Tibial nerve (tissue), 4 donors: ENCODE measurements around the gene VEGFA. TPM values are rescaled to one million over a fixed set of nuclear protein-coding genes. Genes with fewer than 3 reads are reported as not detected.

Source experiments
- DNase-seq, 2 donors: peaks; one replicate each; pipeline ENCODE4 v3.0.0-alpha.2; 2019; ENCODE audit warnings: low spot score in 2 of 2
- H3K27ac ChIP-seq, 4 donors: fragments of 200-600 bp; sonication (generic) in 3 of 4; one replicate each; pipeline ENCODE4 v1.5.1; 2017 to 2019; ENCODE audit warnings: mild to moderate bottlenecking in 1 of 4
- H3K27me3 ChIP-seq, 2 donors: fragments of 200-600 bp; sonication (generic) in 1 of 2; one replicate each; pipeline versions ENCODE4 v1.5.1 to v1.6.0; 2017 to 2019
- H3K36me3 ChIP-seq, 3 donors: fragments of 200-600 bp; sonication (generic); one replicate each; pipeline ENCODE4 v1.5.1; 2018 to 2019
- H3K4me1 ChIP-seq, 4 donors: fragments of 200-600 bp; sonication (generic) in 3 of 4; one replicate each; pipeline ENCODE4 v1.5.1; 2017 to 2019
- H3K4me3 ChIP-seq, 4 donors: fragments of 200-600 bp; sonication (generic) in 3 of 4; one replicate each; pipeline ENCODE4 v1.5.1; 2017 to 2019; ENCODE audit warnings: mild to moderate bottlenecking in 1 of 4, moderate library complexity in 1 of 4
- H3K9me3 ChIP-seq, 4 donors: fragments of 200-600 bp; sonication (generic) in 3 of 4; one replicate each; pipeline ENCODE4 v1.5.1; 2017 to 2019
- EP300 ChIP-seq, 2 donors: sonication (generic); formaldehyde crosslinking; IDR thresholded peaks; one replicate each; pipeline ENCODE4 v1.6.1; 2017; ENCODE audit warnings: antibody characterized with exemption in 2 of 2, mild to moderate bottlenecking in 1 of 2
- POLR2A ChIP-seq, 2 donors: fragments of 450-650 bp; IDR thresholded peaks; one replicate each; pipeline ENCODE4 v1.6.1; 2017; ENCODE audit warnings: antibody characterized with exemption in 2 of 2, mild to moderate bottlenecking in 2 of 2, moderate library complexity in 2 of 2
- WGBS, 2 donors: methylation state at CpG; one replicate each; pipeline ENCODE4 v1.1.5; 2018; 5-methylcytosine and 5-hydroxymethylcytosine counted together
- total RNA-seq, 4 donors: library from RNA; depleted of rRNA; stranded (reverse); fragments of >200 nt; gene quantifications; one replicate each; pipeline ENCODE4 v1.1.0, GENCODE V29; 2016
- TF ChIP-seq, protein P1 (sequence below), 5 experiments: fragments of 200-600 bp in 3 of 5; fragments of 450-650 bp in 2 of 5; sonication (generic) in 3 of 5; IDR thresholded peaks; one replicate each; pipeline ENCODE4 v1.5.1; 2016 to 2019; ENCODE audit warnings: antibody characterized with exemption in 5 of 5, mild to moderate bottlenecking in 3 of 5, moderate library complexity in 2 of 5

Gene VEGFA
- total RNA-seq, 4 donors from 2014 or later, result 175 to 220 (median 177) TPM

DNA sequence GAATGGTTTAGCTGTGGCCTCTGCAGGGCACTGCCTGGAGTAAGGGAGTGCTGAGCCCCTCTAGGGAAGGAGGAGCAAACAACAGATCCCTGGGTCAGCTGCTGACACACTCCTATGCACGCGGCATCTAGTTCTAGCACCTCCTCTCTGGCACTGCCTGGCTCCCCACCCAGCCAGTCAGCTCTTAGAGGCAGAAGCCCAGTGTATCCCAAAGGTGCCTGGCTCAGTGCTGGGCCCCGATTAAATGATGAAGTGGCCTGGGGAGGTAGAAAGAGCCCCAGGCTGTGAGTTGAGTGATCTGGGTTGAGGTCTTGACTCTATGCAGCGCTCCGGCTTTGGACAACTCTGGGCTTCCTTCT, 7.6 kb upstream of the VEGFA start:
- WGBS, 2 donors, result 85 to 97% methylated on average over 5 of the region's 5 CpGs
- H3K27me3 ChIP-seq, result no peaks in the 10 kb centered on the region
- no peak overlapping the region for H3K27ac ChIP-seq
- H3K4me3 ChIP-seq, result no peak overlapping the region
- H3K36me3 ChIP-seq, result no peaks in the 10 kb centered on the region
- DNase-seq, result no peak
- TF ChIP-seq, protein P1, sequence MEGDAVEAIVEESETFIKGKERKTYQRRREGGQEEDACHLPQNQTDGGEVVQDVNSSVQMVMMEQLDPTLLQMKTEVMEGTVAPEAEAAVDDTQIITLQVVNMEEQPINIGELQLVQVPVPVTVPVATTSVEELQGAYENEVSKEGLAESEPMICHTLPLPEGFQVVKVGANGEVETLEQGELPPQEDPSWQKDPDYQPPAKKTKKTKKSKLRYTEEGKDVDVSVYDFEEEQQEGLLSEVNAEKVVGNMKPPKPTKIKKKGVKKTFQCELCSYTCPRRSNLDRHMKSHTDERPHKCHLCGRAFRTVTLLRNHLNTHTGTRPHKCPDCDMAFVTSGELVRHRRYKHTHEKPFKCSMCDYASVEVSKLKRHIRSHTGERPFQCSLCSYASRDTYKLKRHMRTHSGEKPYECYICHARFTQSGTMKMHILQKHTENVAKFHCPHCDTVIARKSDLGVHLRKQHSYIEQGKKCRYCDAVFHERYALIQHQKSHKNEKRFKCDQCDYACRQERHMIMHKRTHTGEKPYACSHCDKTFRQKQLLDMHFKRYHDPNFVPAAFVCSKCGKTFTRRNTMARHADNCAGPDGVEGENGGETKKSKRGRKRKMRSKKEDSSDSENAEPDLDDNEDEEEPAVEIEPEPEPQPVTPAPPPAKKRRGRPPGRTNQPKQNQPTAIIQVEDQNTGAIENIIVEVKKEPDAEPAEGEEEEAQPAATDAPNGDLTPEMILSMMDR (IDR thresholded peaks at IDR 0.05), result no peak
- no peak for TF ChIP-seq POLR2A (IDR thresholded peaks at IDR 0.05)
- no peak for TF ChIP-seq EP300 (IDR thresholded peaks at IDR 0.05)
- no peaks in the 10 kb centered on the region for H3K4me1 ChIP-seq
- H3K9me3 ChIP-seq, result no peaks in the 10 kb centered on the region

DNA sequence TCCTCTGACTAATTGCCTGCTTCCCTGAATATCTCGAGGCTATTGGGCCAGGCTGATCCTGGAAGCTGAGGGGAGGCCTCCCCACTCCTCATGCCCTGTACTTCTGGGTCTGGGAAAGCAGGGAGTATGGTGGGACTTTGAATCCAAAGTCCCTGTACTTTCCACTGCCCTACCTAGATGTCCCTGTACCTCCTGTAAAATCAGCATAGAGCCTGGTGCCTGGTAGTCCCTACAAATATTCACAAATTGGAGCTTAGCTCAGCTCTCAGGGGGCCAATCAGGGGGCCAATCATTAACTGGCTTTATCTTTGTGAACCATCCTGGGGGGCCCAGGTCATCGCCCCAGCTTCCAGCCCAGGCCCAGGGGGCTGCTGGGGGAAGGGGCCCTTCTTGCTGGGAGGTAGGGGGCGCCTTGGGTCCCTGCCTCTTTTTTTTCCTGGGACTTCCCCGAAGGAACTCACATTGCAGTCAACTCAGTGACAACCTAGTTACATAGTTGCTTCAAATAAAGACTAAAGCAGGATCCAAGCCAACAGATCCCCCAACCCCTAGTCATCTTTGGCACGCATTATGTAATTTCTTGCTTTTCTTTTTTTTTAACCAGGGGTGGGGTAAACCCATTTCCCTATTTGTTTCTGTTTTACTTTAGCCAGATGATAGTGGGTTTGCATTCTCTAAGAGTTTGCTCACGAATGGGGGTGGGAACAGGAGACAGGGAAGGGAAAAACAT, 6.9 kb upstream of the VEGFA start:
- Histone ChIP-seq H3K27ac (no peak overlapping the region), H3K36me3 (no peaks in the 10 kb centered on the region), H3K9me3 (no peaks in the 10 kb centered on the region), H3K4me3 (no peak overlapping the region), H3K4me1 (no peaks in the 10 kb centered on the region), H3K27me3 (no peaks in the 10 kb centered on the region)
- WGBS, 2 donors, result 46 to 53% methylated on average over 6 of the region's 6 CpGs
- TF ChIP-seq, protein P1 (IDR thresholded peaks at IDR 0.05), result no peak
- TF ChIP-seq EP300 (IDR thresholded peaks at IDR 0.05) (no peak), POLR2A (IDR thresholded peaks at IDR 0.05) (no peak)
- DNase-seq, result no peak

DNA sequence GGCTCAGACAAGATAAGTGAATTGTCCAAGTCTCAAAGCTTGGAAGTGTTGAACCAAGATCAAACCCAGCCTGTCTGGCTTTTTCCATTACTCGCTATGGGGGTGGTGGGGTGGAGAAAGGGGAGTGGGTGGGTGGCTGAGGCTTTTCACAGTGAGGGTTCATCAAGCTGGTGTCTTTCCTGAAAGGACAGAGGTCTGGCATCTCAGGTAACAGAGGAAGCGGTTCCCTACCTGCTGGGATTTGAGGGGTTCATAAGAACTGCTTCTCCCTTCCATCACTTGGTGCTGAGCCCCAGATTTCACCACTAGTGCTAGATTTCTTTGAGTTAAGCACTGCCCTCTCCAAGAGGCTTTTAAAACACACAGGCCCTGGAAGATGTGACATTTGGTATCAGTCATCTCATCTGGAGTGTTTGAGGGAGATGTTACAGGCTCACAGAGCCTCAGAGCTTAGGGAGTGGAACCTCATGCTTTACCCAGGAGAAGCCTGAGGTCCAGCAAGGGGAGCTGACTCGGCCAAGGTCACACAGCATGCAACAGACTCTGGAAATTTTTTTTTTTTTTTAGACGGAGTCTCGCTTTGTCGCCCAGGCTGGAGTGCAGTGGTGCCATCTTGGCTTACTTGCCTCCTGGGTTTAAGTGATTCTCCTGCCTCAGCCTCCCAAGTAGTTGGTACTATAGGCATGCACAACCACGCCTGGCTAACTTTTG, 6.0 kb upstream of the VEGFA start:
- TF ChIP-seq EP300 (IDR thresholded peaks at IDR 0.05) (no peak), POLR2A (IDR thresholded peaks at IDR 0.05) (no peak)
- TF ChIP-seq, protein P1 (IDR thresholded peaks at IDR 0.05), result no peak
- no peaks in the 10 kb centered on the region for H3K27me3 ChIP-seq
- H3K36me3 ChIP-seq, result no peaks in the 10 kb centered on the region
- WGBS, 2 donors, result 88 to 91% methylated on average over 7 of the region's 7 CpGs
- H3K27ac ChIP-seq, result no peak overlapping the region
- DNase-seq, result no peak
- H3K9me3 ChIP-seq, result no peaks in the 10 kb centered on the region
- peaks cover 0 to 6% (median 3%) of the 10 kb centered on the region in 4 donors for H3K4me1 ChIP-seq
- H3K4me3 ChIP-seq, result no peak overlapping the region

DNA sequence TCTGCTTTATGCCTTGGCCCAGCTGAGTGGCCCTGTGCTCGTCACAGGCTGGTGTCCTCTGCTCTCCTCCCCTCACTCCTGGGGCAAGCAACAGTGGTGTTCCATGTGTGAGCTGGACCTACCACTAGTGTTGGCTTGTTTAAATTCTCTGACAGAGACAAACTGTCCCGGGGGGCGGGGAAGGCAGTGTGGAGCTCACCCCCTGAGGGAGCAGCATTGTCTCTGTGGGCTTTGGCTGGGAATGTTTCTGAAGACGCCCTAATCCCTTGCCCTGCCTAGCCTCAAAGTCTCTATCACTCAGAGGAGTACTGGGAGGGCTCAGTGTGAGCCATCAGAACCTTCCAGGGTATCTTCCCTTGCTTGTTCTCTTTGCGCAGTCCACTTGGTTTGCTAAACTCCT, 5.2 kb upstream of the VEGFA start:
- DNase-seq, result no peak
- whole genome bisulfite sequencing, 2 donors, result 82 to 83% methylated on average over 5 of the region's 5 CpGs
- no peak overlapping the region for H3K27ac ChIP-seq
- no peaks in the 10 kb centered on the region for H3K36me3 ChIP-seq
- no peak overlapping the region for H3K4me3 ChIP-seq
- TF ChIP-seq EP300 (IDR thresholded peaks at IDR 0.05), result no peak
- TF ChIP-seq, protein P1 (IDR thresholded peaks at IDR 0.05), result no peak
- TF ChIP-seq POLR2A (IDR thresholded peaks at IDR 0.05), result no peak
- H3K9me3 ChIP-seq, result no peaks in the 10 kb centered on the region
- H3K4me1 ChIP-seq, result peaks cover 0 to 11% (median 5%) of the 10 kb centered on the region in 4 donors
- no peaks in the 10 kb centered on the region for H3K27me3 ChIP-seq

DNA sequence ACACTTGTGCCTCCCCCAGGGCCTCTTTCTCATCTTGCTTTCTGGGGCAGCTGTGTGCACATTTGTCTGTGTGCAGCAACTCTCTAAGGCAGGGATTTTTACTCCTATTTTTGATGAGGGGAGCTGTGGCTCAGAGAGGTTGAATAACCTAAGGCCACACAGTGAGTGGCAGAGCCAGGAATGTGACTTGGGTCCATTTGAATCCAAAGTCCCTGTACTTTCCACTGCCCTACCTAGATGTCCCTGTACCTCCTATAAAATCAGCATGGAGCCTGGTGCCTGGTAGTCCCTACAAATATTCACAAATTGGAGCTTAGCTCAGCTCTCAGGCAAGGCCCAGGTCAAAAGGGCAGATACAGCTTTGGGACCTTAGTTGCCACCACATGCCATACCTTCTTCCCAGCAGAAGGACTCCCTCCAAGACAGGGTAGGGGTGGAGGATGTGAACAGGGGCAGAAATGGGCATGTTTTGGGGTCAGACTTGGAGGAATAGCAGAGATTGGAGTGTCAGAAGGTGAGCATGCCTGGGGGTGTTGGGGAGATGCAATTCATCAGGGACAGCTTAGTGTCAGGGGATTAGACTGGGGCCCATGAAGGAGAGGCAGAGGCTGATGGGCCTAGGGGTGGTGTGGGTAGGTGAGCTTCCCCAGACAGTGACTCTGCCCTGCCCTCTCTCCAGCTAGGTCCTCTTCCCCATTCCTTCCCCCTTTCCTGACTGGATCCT, 4.1 kb upstream of the VEGFA start:
- H3K4me1 ChIP-seq, result peaks cover 0 to 11% (median 5%) of the 10 kb centered on the region in 4 donors
- no peak overlapping the region for H3K27ac ChIP-seq
- no peaks in the 10 kb centered on the region for H3K9me3 ChIP-seq
- DNase-seq, result no peak
- H3K27me3 ChIP-seq, result no peaks in the 10 kb centered on the region
- H3K36me3 ChIP-seq, result no peaks in the 10 kb centered on the region
- no peak overlapping the region for H3K4me3 ChIP-seq
- TF ChIP-seq, protein P1 (IDR thresholded peaks at IDR 0.05), result no peak
- TF ChIP-seq EP300 (IDR thresholded peaks at IDR 0.05) (no peak), POLR2A (IDR thresholded peaks at IDR 0.05) (no peak)
